SH-SY5Y (cell line): ENCODE results near the gene CCL23.

Experiments
- GATA2 ChIP-seq: IDR thresholded peaks from 2 replicates; pipeline ENCODE4 v1.6.1; 2011; ENCODE audit warnings: mild to moderate bottlenecking, low read depth, low read length
- GATA3 ChIP-seq: IDR thresholded peaks from 2 replicates; pipeline ENCODE4 v1.6.1; 2011; ENCODE audit warnings: low read depth, mild to moderate bottlenecking, low read length, moderate library complexity

- TF ChIP-seq GATA3, result no peak
- TF ChIP-seq GATA2, result no peak
Measured at GRCh38 chr17:36016555-36016954, 1.2 kb downstream of the CCL23 start.
